Measurements from ENCODE around the gene RHEBL1. TPM values are rescaled to one million over a fixed set of nuclear protein-coding genes. Genes with fewer than 3 reads are reported as not detected.

Gene RHEBL1, protein sequence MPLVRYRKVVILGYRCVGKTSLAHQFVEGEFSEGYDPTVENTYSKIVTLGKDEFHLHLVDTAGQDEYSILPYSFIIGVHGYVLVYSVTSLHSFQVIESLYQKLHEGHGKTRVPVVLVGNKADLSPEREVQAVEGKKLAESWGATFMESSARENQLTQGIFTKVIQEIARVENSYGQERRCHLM
- not detected for total RNA-seq

DNA sequence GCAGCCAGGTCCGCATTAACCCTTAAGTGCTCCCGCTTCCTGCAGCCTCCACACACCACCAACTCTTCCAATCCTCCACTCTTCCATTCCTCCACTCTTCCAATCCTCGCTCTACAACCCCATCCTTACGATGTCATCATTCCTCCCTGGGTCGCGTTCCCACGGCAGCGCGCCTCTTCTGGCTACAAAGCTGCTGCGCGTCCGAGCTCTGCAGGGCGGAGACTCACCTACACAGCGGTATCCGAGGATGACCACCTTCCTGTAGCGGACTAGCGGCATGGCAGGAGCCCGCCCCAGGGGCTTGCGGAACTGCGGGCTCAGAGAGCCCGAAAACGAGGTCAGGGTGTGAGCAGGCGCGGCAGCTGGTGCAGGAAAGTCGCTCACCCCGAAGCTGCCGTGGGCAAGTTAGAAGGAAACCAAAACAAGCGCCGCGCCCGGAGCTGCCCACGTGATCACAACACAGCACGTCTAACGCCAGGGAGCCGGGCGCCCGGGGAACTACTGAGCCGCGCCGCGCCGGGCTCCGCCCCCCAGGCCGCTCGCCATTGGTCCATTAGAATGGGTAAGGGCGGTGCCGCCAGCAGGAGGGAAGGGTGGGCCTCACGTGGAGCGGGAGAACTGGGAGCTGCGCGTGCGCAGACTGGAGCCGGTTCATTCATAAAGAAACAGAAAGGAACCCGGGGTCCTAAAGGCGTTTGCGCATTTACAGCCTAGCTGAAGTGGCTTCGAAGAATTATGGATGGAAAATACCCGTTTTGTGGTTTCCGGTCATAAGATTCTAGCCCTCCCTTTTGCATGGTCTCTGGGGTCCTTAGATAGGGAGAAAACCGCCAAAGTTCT is at the start of gene RHEBL1:
RHEBL1 (minus strand) TSS at position 473 of the 840 bp plus-strand sequence; CDS start at position 279, 194 bp downstream.
- DNase-seq (ENCODE audit: low spot score), result peak; percentile 98

DNA sequence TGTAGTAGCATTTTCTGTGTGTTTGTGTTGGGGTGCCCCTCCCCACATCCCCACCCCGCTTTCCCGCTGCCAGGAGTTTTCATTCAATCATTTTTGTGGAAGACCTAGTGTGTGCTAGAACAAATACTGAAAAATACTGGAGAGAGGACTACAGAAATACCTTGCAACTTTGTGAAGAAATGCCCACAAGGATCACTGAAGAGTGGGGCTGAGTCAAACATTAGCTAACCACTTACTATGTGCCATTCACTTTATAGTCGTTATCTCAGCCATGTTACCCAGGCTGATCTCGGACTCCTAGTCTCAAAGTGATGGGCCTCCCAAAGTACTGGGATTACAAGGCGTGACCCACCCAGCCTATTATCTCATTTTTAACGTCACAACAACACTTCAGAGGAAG is 41.4 kb upstream of the RHEBL1 start:
- DNase-seq (ENCODE audit: low spot score), result no peak

- peak; percentile 98 for DNase-seq (ENCODE audit: low spot score)
Measured at GRCh38 chr12:49110464-49111155, 40.8 kb upstream of the RHEBL1 start, which contains the start of gene LMBR1L. LMBR1L (minus strand) TSS chr12:49110847; CDS start chr12:49110555, 292 bp downstream.

- no peak for DNase-seq (ENCODE audit: low spot score)
Measured at GRCh38 chr12:49109641-49110463, 40.1 kb upstream of the RHEBL1 start.

- peak; percentile 59 for DNase-seq (ENCODE audit: low spot score)
Measured at GRCh38 chr12:49108958-49109404, 39.2 kb upstream of the RHEBL1 start.

GRCh38 chr12:49105504-49106084 is 35.8 kb upstream of the RHEBL1 start:
- DNase-seq (ENCODE audit: low spot score), result peak; percentile 78

DNA sequence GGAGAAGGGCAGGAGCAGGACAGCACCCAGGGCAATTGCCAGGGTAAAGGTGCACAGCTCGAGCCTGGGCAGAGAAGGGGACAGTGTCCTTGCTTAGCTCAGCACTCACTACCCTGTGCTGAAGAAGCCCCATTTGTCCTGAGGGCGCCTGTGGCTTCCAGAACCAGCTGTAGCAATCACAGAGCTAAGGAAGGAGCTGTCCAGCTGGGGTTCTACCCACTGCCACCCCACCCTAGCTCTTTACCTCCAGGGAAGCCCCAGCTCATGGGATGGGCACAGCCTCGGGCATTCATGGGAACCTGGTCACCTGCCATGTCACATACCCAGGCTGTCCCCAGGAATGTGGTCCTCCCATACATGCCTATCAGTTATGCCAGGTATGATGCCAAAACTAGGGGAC is 35.0 kb upstream of the RHEBL1 start:
- DNase-seq (ENCODE audit: low spot score), result no peak

- DNase-seq (ENCODE audit: low spot score), result no peak
Measured at GRCh38 chr12:49100380-49100779, 30.6 kb upstream of the RHEBL1 start.

DNA sequence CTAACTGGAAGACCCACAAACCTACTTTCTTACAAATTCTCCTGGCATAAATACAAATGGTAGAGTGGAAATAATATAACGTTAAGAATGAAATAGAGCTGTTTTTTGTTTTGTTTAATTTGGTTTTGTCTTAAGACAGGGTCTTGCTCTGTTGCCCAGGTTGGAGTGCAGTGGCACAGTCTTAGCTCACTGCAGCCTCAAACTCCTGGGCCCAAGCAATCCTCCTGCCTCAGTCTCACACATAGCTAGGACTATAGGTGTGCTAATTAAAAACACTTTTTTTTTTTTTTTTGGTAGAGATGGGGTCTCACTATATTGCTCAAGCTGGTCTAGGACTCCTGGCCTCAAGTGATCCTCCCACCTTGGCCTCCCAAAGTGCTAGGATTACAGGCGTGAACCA is 28.9 kb upstream of the RHEBL1 start:
- no peak for DNase-seq (ENCODE audit: low spot score)

GRCh38 chr12:49098035-49098451 is 28.3 kb upstream of the RHEBL1 start:
- DNase-seq (ENCODE audit: low spot score), result no peak

- DNase-seq (ENCODE audit: low spot score), result no peak
Measured at GRCh38 chr12:49097381-49097780, 27.6 kb upstream of the RHEBL1 start.

GRCh38 chr12:49094975-49095365 is 25.2 kb upstream of the RHEBL1 start:
- no peak for DNase-seq (ENCODE audit: low spot score)

GRCh38 chr12:49094160-49094974 is 24.6 kb upstream of the RHEBL1 start, which contains the start of gene DHH:
DHH (minus strand) TSS chr12:49094801; CDS start chr12:49094512, 289 bp downstream.
- no peak for DNase-seq (ENCODE audit: low spot score)

GRCh38 chr12:49093792-49094159 is 24.0 kb upstream of the RHEBL1 start:
- DNase-seq (ENCODE audit: low spot score), result no peak

DNA sequence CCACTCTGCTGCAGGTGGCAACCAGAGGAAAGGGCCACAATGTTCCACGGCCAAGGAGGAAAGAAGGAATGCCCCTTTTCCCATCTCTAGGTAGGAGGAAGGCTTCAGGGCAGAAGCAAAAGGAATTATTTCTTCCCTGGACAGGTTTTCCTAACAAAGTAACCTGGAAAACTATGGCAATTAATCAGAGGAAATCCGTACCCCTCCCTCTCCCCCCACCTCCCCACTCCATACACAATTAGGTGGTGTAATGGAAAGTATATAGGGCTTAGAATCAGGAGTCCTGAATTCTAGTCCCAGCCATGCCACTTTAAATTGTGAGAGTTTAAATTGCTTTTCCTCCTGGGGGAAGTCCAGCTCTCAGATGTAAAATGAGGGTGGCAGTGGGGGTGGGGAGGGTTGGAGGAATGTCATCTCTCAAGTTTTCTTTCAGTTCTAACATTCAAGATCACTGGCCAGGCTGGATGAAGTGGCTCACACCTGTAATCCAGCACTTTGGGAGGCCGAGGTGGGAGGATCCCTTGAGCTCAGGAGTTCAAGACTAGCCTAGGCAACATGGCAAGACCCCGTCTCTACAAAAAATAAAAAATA is 23.1 kb upstream of the RHEBL1 start:
- DNase-seq (ENCODE audit: low spot score), result no peak

DNA sequence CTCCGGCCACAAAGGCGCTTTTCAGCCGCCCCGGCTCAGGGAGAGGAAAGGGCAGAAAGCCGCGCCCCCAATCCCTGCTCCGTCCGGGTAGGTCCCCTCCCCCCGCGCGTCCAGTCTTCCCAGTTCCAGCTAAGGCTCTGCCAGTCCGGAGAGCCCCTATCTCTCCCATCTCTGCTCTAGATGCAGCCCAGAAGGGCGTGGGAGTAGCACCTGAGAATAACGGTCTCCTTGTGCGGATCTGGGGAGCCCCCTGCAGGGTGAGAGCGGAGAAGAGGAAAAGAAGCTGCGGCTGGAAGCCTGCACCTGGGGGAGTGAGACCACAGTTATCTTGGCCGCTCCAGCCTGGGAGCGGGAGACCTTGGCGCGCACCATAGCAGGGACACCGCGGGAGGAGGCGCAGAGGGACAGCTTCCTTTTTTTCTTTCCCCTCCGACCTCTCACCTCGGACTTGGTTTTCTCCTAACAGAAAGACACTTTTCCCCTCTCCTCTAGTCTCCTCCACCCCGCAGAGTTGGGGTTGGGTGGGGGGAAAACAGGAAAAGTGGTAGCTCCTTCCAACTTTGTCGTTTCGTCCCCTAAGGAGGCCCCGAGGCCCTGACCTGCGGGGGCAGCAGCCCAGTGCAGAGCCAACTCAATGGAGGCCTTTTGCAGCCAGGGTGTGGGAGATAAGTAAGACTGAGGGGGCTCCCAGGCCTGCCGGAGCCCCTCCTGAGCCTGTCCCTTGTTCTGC is 22.5 kb upstream of the RHEBL1 start:
- no peak for DNase-seq (ENCODE audit: low spot score)

- DNase-seq (ENCODE audit: low spot score), result no peak
Measured at GRCh38 chr12:49091836-49092085, 22.0 kb upstream of the RHEBL1 start.

DNA sequence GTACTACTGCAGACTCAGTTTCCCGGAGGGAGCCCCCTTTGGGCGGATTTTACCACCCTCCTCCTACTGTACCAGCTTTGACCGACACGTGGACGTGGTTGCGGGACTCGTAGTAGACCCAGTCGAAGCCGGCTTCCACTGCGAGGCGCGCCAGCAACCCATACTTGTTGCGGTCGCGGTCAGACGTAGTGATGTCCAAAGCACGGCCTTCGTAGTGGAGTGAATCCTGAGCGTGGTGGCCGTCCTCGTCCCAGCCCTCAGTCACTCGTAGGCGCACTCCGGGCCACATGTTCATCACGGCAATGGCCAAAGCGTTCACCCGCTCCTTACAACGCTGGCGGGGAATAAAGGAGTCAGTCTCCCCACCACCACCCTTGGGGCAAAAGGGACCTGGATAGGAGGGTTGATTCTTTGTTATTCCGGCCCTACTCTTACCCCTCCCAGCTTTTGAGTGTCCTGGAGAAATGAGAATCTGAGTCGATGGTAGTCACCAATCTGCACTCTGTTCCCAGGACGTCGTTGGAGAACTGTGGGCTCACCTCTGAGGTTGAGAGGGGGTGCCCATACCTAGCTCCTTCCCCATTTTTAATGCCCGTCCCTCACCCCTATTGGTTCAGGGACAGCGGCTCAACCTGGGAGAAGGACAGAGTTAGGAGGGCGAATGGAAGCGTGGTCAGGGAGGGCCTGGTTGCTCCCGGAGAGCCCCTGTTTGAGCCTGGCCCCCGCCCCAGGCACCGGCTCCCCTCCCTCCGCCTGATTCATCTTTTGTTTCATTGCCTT is 21.5 kb upstream of the RHEBL1 start:
- DNase-seq (ENCODE audit: low spot score), result no peak
